ENCODE results near the gene LRRC26.

The LRRC26 gene

DNA sequence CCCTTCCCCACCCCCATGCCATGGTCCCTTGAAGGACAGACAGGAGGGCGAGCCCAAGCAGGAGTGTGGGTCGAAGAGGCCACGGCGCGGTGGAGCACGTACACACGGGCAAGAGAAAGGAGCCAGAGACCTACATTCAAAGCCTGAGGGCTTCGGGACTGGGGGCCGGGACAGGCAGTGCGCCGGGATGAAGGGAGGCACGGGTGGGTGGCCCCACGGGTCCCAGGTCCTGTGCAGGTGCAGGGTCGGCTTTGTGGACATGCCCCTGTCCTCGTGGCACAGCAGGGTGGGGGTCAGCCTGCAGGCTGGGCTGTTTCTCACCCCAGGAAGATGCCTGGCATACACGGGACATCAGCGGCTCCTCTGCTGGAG lies 9.8 kb downstream of the LRRC26 start:
- no peak for DNase-seq (ENCODE audit: extremely low spot score)
- CTCF ChIA-PET: no interaction called here
- TF ChIP-seq NFRKB (IDR thresholded peaks at IDR 0.05): no peak
- no peak for TF ChIP-seq SP1 (IDR thresholded peaks at IDR 0.05)
- TF ChIP-seq, protein P1, sequence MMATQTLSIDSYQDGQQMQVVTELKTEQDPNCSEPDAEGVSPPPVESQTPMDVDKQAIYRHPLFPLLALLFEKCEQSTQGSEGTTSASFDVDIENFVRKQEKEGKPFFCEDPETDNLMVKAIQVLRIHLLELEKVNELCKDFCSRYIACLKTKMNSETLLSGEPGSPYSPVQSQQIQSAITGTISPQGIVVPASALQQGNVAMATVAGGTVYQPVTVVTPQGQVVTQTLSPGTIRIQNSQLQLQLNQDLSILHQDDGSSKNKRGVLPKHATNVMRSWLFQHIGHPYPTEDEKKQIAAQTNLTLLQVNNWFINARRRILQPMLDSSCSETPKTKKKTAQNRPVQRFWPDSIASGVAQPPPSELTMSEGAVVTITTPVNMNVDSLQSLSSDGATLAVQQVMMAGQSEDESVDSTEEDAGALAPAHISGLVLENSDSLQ (IDR thresholded peaks at IDR 0.05): no peak
- no peak for TF ChIP-seq ARNT (IDR thresholded peaks at IDR 0.05)
- no peak for TF ChIP-seq CTBP1 (IDR thresholded peaks at IDR 0.05; ENCODE audit: borderline replicate concordance)
- TF ChIP-seq BHLHE40 (IDR thresholded peaks at IDR 0.05; ENCODE audit: borderline replicate concordance): no peak
- TF ChIP-seq FOXM1 (IDR thresholded peaks at IDR 0.05; ENCODE audit: borderline replicate concordance): no peak
- no peak for TF ChIP-seq FOXA1 (IDR thresholded peaks at IDR 0.05)
- TF ChIP-seq SUZ12 (IDR thresholded peaks at IDR 0.05): no peak
- TF ChIP-seq ZNF384 (IDR thresholded peaks at IDR 0.05): no peak
- TF ChIP-seq TARDBP (IDR thresholded peaks at IDR 0.05): no peak
- no peak for TF ChIP-seq LEF1 (IDR thresholded peaks at IDR 0.05; ENCODE audit: borderline replicate concordance)
- TF ChIP-seq HDGF (IDR thresholded peaks at IDR 0.05; ENCODE audit: borderline replicate concordance): no peak
- no peak for TF ChIP-seq ELF4 (IDR thresholded peaks at IDR 0.05)
- no peak for TF ChIP-seq FOXK2 (IDR thresholded peaks at IDR 0.05)
- no peak for TF ChIP-seq L3MBTL2 (conservative IDR thresholded peaks at IDR 0.05)
- POLR2A ChIA-PET: no interaction called here

DNA sequence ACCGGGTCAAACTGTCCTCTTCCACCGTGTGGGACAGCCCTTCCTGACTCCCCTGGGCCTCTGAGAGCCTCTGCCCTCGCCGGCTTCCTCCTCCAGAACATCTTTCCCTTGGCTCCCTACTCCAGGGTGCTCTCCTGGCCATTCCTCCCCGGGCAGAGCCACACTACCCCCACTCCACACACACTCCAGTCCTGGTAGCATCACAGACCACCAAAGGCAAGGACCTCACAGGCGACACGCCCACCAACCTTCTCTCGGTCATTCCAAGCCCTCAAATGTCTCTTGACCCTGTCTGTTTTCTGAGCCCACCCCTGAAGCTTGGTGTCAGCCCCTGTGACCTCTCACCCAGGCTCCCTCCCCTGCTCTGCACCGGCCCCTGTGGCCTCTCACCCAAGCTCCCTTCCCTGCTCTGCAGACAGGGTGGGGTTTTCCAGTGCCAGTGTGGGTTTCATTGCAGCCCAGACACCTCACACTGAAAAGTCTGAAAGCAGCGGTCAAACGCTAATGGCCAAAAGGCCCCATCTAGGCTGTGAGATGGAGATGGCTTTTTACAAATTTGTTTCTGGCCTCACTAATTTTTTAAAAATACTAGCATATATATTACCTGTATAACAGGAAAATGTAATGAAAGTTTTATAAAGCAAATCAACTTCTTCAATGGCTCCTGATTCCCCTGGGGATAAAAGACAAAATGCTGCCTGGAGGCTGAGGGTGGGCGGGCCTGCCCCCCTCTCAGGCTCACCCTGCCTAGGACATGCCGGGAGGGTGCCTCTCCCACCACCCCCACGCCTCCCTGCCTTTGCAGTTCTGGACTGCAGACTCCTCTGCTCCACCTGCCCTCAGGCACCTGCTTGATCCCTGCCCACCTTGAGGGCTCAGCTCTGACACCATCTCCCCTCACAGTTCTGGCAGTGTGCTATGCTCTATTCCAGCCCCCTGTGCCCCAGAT lies 10.5 kb downstream of the LRRC26 start:
- ChIA-PET POLR2A (interaction anchor here (1.5 kb wide), 1 partner anchor 73 kb away, joined by 3 read pairs; the partner anchor contains the start of gene MAN1B1), CTCF (no interaction called here)
- TF ChIP-seq ARNT (IDR thresholded peaks at IDR 0.05) (no peak), LEF1 (IDR thresholded peaks at IDR 0.05; ENCODE audit: borderline replicate concordance) (no peak), FOXK2 (IDR thresholded peaks at IDR 0.05) (no peak), NFRKB (IDR thresholded peaks at IDR 0.05) (no peak), CTBP1 (IDR thresholded peaks at IDR 0.05; ENCODE audit: borderline replicate concordance) (no peak), TARDBP (IDR thresholded peaks at IDR 0.05) (no peak), BHLHE40 (IDR thresholded peaks at IDR 0.05; ENCODE audit: borderline replicate concordance) (no peak), ELF4 (IDR thresholded peaks at IDR 0.05) (no peak), SUZ12 (IDR thresholded peaks at IDR 0.05) (no peak), FOXM1 (IDR thresholded peaks at IDR 0.05; ENCODE audit: borderline replicate concordance) (no peak), FOXA1 (IDR thresholded peaks at IDR 0.05) (no peak), ZNF384 (IDR thresholded peaks at IDR 0.05) (no peak), HDGF (IDR thresholded peaks at IDR 0.05; ENCODE audit: borderline replicate concordance) (no peak), L3MBTL2 (conservative IDR thresholded peaks at IDR 0.05) (no peak), SP1 (IDR thresholded peaks at IDR 0.05) (no peak)
- TF ChIP-seq, protein P1 (IDR thresholded peaks at IDR 0.05): no peak
- no peak for DNase-seq (ENCODE audit: extremely low spot score)

DNA sequence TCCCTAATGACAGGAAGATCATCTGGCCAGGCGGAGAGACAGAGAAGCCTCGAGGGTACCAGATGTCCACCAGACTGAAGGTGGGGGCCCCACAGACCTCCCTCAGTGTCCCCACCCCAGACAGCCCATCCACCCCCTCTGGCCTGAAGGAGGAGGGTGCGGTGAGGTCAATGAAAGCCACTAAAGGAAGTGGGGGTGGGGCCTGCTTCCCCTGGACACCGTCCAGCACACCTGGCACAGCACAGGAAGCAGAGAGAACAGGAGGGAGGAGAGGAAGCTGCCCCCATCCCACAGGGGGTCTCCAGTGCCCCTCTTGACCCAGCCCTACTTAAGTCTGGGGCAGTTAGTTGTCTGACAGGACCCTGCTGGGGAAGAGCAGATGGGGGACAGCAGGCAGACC lies 11.2 kb downstream of the LRRC26 start:
- ChIA-PET CTCF (interaction anchor here (1.0 kb wide), 1 partner anchor 69 kb away, joined by 3 read pairs; the partner anchor contains the start of gene RNF224), POLR2A (interaction anchor here (1.5 to 2.7 kb wide), 2 partner anchors 29 to 72 kb away, joined by 3 to 21 read pairs; partner anchors contain the start of gene MAN1B1)
- TF ChIP-seq HDGF (IDR thresholded peaks at IDR 0.05; ENCODE audit: borderline replicate concordance) (no peak), TARDBP (IDR thresholded peaks at IDR 0.05) (no peak), FOXM1 (IDR thresholded peaks at IDR 0.05; ENCODE audit: borderline replicate concordance) (no peak), CTBP1 (IDR thresholded peaks at IDR 0.05; ENCODE audit: borderline replicate concordance) (no peak), SP1 (IDR thresholded peaks at IDR 0.05) (no peak), FOXK2 (IDR thresholded peaks at IDR 0.05) (no peak), SUZ12 (IDR thresholded peaks at IDR 0.05) (no peak)
- no peak for DNase-seq (ENCODE audit: extremely low spot score)

DNA sequence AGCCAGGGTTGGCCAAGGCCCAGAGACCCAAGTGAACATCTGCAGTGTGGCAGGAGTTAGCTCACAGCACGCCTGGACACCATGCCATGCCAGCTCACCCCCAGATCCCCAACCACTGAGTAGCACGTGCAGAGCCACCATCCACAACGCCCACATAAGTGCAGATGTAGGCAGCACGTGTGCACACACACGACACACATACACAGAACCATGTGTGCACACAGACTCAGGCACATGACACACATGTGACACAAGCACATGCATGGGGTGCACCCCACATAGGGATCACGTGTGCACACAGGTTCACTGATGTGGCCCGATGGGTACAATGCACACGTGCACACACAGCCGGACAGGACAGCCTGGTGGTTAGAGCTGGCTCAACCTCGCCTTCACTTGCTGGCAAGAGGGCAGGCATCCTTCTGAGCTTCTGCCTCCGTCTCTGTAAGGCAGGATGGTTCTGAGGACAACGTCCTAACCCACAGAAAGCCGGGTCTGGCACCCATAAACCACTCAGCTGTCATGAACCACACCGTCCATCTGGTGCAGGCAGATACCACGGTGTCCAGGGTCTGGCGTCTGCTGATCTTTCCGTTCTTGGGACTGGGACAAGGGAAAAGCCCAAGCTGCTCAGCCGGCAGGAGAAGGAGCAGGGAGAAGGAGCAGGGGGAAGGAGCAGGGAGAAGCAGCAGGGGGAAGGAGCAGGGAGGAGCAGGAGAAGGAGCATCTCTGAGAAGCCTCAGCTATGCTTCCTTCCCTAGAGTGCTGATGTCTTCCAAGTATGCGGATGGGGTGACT lies 12.0 kb downstream of the LRRC26 start:
- ChIA-PET POLR2A (interaction anchor here (0.9 to 2.7 kb wide), 3 partner anchors 11 to 310 kb away, joined by 3 to 21 read pairs (median 3); no protein-coding TSS in a partner anchor), CTCF (interaction anchor here (1.0 to 1.9 kb wide), 2 partner anchors 10 to 70 kb away, joined by 3 to 5 read pairs; partner anchors contain the start of gene RNF224)
- TF ChIP-seq NFRKB (IDR thresholded peaks at IDR 0.05) (no peak), FOXM1 (IDR thresholded peaks at IDR 0.05; ENCODE audit: borderline replicate concordance) (no peak), ARNT (IDR thresholded peaks at IDR 0.05) (no peak), CTBP1 (IDR thresholded peaks at IDR 0.05; ENCODE audit: borderline replicate concordance) (no peak), TARDBP (IDR thresholded peaks at IDR 0.05) (no peak), L3MBTL2 (conservative IDR thresholded peaks at IDR 0.05) (no peak), LEF1 (IDR thresholded peaks at IDR 0.05; ENCODE audit: borderline replicate concordance) (no peak)
- DNase-seq (ENCODE audit: extremely low spot score): no peak

DNA sequence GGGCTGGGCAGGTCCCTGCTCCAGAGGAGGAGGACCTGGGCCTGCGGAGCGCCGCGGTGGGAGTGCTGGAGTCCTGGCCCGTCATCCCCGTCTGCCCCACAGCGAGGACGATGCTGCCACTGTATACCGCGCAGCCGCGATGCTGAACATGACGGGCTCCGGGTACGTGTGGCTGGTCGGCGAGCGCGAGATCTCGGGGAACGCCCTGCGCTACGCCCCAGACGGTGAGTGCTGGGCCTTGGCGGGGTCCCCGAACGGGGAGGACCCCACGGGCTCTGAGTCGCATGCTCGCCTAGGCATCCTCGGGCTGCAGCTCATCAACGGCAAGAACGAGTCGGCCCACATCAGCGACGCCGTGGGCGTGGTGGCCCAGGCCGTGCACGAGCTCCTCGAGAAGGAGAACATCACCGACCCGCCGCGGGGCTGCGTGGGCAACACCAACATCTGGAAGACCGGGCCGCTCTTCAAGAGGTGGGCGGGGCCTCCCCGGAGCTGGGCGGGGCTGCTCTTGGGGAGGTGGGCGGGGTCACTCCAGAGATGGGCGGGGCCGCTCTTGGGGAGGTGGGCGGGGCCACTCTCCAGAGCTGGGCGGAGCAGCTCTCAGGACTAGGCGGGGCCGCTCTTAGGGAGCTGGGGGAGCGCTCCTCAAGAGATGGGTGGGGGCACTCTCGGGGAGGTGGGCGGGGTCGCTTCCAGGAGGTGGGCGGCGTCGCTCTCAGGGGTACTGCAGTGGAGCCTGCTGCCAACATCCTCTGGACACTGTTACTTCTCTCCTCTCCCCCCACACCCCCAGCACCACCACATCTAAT lies 13.1 kb downstream of the LRRC26 start:
- ChIA-PET CTCF (interaction anchor here (0.9 to 1.9 kb wide), 2 partner anchors 11 to 20 kb away, joined by 3 to 5 read pairs; no protein-coding TSS in a partner anchor), POLR2A (interaction anchor here (0.9 to 2.7 kb wide), 4 partner anchors 12 to 309 kb away, joined by 3 to 21 read pairs (median 4); partner anchors contain the start of gene TPRN)
- TF ChIP-seq, protein P1 (IDR thresholded peaks at IDR 0.05): no peak
- no peak for TF ChIP-seq L3MBTL2 (conservative IDR thresholded peaks at IDR 0.05)
- no peak for TF ChIP-seq ZNF384 (IDR thresholded peaks at IDR 0.05)
- no peak for TF ChIP-seq SUZ12 (IDR thresholded peaks at IDR 0.05)
- no peak for TF ChIP-seq BHLHE40 (IDR thresholded peaks at IDR 0.05; ENCODE audit: borderline replicate concordance)
- no peak for TF ChIP-seq FOXK2 (IDR thresholded peaks at IDR 0.05)
- TF ChIP-seq TARDBP (IDR thresholded peaks at IDR 0.05): no peak
- TF ChIP-seq LEF1 (IDR thresholded peaks at IDR 0.05; ENCODE audit: borderline replicate concordance): no peak
- TF ChIP-seq ARNT (IDR thresholded peaks at IDR 0.05): no peak
- no peak for TF ChIP-seq FOXM1 (IDR thresholded peaks at IDR 0.05; ENCODE audit: borderline replicate concordance)
- no peak for TF ChIP-seq ELF4 (IDR thresholded peaks at IDR 0.05)
- no peak for TF ChIP-seq FOXA1 (IDR thresholded peaks at IDR 0.05)
- no peak for TF ChIP-seq CTBP1 (IDR thresholded peaks at IDR 0.05; ENCODE audit: borderline replicate concordance)
- no peak for TF ChIP-seq HDGF (IDR thresholded peaks at IDR 0.05; ENCODE audit: borderline replicate concordance)
- no peak for TF ChIP-seq NFRKB (IDR thresholded peaks at IDR 0.05)
- no peak for TF ChIP-seq SP1 (IDR thresholded peaks at IDR 0.05)
- peak; percentile 82 for DNase-seq (ENCODE audit: extremely low spot score)
